Heart left ventricle (tissue), 13 donors: ENCODE data around the gene CRIM1.

ENCODE experiments used
- POLR2A ChIP-seq, 2 donors: fragments of 450-650 bp; IDR thresholded peaks; one replicate each; pipeline ENCODE4 v1.6.1; 2017; ENCODE audit warnings: antibody characterized with exemption in 2 of 2, mild to moderate bottlenecking in 2 of 2, moderate library complexity in 2 of 2
- TF ChIP-seq, protein P1 (sequence below), 12 donors: fragments of 200-600 bp; sonication (generic) in 4 of 12; IDR thresholded peaks; one replicate each; pipeline versions ENCODE4 v1.5.0 to v1.8.0; 2018 to 2022; ENCODE audit warnings: antibody characterized with exemption in 12 of 12, mild to moderate bottlenecking in 5 of 12
- donor health status: ischemic (EF 13 %, LVEDD 7.1; RV severe dilation, severe dysfunction).
- donor health status: DM: no; HTN: yes; CAD: no.
- donor health status: DM: no; HTN: no; CAD: no.
- donor health status: ischemic (EF 25% LVEDD 6.9; RV normal size, moderate dysfunction).
- donor health status: ischemic (EF 25% LVEDD 5.7; RV mildly dilated, moderate dysfunction).
- donor health status: ischemic (EF 35%, LVEDD 5.7; RV mildly dilated, moderate dysfunction).
- donor health status: nonischemic (EF 11% LVEDD 7.7; RV severe dilation, severe dysfunction).
- donor health status: DM: yes; HTN: yes; CAD: no.
- donor health status: PGD.
- donor health status: ischemic (EF 29% LVEDD 5.4; RV normal size, mild dysfunction).
- donor health status: nonischemic (EF 23%, LVEDD 6.1; RV moderate dilation, normal function).

- TF ChIP-seq, protein P1, sequence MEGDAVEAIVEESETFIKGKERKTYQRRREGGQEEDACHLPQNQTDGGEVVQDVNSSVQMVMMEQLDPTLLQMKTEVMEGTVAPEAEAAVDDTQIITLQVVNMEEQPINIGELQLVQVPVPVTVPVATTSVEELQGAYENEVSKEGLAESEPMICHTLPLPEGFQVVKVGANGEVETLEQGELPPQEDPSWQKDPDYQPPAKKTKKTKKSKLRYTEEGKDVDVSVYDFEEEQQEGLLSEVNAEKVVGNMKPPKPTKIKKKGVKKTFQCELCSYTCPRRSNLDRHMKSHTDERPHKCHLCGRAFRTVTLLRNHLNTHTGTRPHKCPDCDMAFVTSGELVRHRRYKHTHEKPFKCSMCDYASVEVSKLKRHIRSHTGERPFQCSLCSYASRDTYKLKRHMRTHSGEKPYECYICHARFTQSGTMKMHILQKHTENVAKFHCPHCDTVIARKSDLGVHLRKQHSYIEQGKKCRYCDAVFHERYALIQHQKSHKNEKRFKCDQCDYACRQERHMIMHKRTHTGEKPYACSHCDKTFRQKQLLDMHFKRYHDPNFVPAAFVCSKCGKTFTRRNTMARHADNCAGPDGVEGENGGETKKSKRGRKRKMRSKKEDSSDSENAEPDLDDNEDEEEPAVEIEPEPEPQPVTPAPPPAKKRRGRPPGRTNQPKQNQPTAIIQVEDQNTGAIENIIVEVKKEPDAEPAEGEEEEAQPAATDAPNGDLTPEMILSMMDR (IDR thresholded peaks at IDR 0.05), result peak in 3 of 12 donors; percentile 21 to 25 (median 22)
- TF ChIP-seq POLR2A (IDR thresholded peaks at IDR 0.05), result no peak
These were observed 37.0 kb upstream of the CRIM1 start for GRCh38 chr2:36318547-36318946.
